Esophagus squamous epithelium (tissue), 5 donors: ENCODE data around the gene PI4K2A. TPM values are rescaled to one million over a fixed set of nuclear protein-coding genes. Genes with fewer than 3 reads are reported as not detected.

Source experiments
- DNase-seq: peaks from one replicate; lab custom pipeline; 2025; lab: John Stamatoyannopoulos, UW
- H3K27ac ChIP-seq, 4 donors: fragments of 200-600 bp; sonication (generic); one replicate each; pipeline ENCODE4 v1.5.1; 2016 to 2019; ENCODE audit warnings: mild to moderate bottlenecking in 1 of 4
- H3K27me3 ChIP-seq, 4 donors: fragments of 200-600 bp; sonication (generic); 1 replicate in 3 of 4; 2 replicates in 1 of 4; pipeline versions ENCODE4 v1.5.1 to v1.6.0; 2017 to 2021; ENCODE audit warnings: antibody characterized with exemption in 1 of 4
- H3K36me3 ChIP-seq, 3 donors: fragments of 200-600 bp; sonication (generic); one replicate each; pipeline ENCODE4 v1.5.1; 2016 to 2019
- H3K4me1 ChIP-seq, 3 donors: fragments of 200-600 bp; sonication (generic); one replicate each; pipeline ENCODE4 v1.5.1; 2017 to 2019
- H3K4me3 ChIP-seq, 4 donors: fragments of 200-600 bp; sonication (generic); 1 replicate in 3 of 4; 2 replicates in 1 of 4; pipeline ENCODE4 v1.5.1; 2016 to 2019; ENCODE audit warnings: mild to moderate bottlenecking in 2 of 4, moderate library complexity in 1 of 4
- H3K9me3 ChIP-seq, 3 donors: fragments of 200-600 bp; sonication (generic); one replicate each; pipeline ENCODE4 v1.5.1; 2016 to 2019
- POLR2A ChIP-seq, 4 donors: fragments of 450-650 bp; IDR thresholded peaks; one replicate each; pipeline ENCODE4 v1.6.1; 2017; ENCODE audit warnings: antibody characterized with exemption in 4 of 4, mild to moderate bottlenecking in 4 of 4, moderate library complexity in 3 of 4
- WGBS, 2 donors: methylation state at CpG; one replicate each; pipeline ENCODE4 v1.1.5; 2018; 5-methylcytosine and 5-hydroxymethylcytosine counted together
- intact Hi-C: fragments of 100-400 bp; cut with DNase I; formaldehyde crosslinking; loops from one replicate; pipeline ENCODE4 v1.15.0; 2022
- total RNA-seq, 4 donors: library from RNA; depleted of rRNA; stranded (reverse); fragments of >200 nt; gene quantifications; one replicate each; pipeline ENCODE4 v1.1.0, GENCODE V29; 2016
- TF ChIP-seq, protein P1 (sequence below), 6 experiments: fragments of 450-650 bp in 4 of 6; fragments of 200-600 bp in 2 of 6; sonication (generic) in 2 of 6; IDR thresholded peaks; one replicate each; pipeline ENCODE4 v1.5.1; 2016 to 2019; ENCODE audit warnings: antibody characterized with exemption in 6 of 6, mild to moderate bottlenecking in 4 of 6, moderate library complexity in 4 of 6
- donor health status: DM: yes; HTN: yes; CAD: no.

Gene PI4K2A
- total RNA-seq, 4 donors from 2014 or later: 14.0 to 29.3 (median 19.6) TPM

DNA sequence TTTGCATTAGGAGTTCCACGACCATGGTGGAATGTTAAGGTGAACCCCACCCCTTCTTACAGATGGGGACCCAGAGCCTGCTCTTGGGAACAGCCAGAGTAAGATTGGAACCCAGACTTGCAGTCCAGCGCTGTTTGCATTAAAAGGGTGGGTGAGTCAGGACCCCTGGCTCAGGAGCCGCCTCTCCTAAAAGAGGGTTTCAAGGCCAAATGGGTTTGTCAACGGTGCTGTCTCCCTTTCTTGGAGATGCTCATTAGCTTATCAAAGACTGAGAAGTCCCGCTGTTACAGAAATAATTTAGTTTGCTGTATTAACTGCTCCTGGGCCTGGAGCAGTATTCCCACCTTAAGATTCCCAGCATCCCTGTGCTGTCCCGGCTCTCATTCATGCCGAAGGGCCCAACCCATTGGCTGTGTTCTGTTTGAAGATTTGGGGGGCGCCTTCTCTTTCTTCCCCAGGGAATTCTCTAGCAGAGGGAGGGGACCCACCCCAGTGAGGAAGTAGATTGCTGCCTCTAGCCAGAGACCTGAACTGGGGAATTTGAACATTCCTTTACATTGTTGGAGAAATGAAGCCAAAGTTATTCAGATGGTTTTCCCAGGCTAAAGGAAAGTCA is 74.9 kb downstream of the PI4K2A start:
- 17 to 34% methylated on average over 1 to 6 of the region's 8 CpGs for WGBS, 2 donors
- TF ChIP-seq, protein P1, sequence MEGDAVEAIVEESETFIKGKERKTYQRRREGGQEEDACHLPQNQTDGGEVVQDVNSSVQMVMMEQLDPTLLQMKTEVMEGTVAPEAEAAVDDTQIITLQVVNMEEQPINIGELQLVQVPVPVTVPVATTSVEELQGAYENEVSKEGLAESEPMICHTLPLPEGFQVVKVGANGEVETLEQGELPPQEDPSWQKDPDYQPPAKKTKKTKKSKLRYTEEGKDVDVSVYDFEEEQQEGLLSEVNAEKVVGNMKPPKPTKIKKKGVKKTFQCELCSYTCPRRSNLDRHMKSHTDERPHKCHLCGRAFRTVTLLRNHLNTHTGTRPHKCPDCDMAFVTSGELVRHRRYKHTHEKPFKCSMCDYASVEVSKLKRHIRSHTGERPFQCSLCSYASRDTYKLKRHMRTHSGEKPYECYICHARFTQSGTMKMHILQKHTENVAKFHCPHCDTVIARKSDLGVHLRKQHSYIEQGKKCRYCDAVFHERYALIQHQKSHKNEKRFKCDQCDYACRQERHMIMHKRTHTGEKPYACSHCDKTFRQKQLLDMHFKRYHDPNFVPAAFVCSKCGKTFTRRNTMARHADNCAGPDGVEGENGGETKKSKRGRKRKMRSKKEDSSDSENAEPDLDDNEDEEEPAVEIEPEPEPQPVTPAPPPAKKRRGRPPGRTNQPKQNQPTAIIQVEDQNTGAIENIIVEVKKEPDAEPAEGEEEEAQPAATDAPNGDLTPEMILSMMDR (IDR thresholded peaks at IDR 0.05): no peak
- TF ChIP-seq POLR2A (IDR thresholded peaks at IDR 0.05): no peak
- DNase-seq: no peak
- Histone ChIP-seq H3K4me3 (peak overlapping the region; percentile 46 to 87 (median 62)), H3K9me3 (no peaks in the 10 kb centered on the region), H3K36me3 (peaks cover 0 to 12% (median 0%) of the 10 kb centered on the region in 3 donors), H3K27me3 (peaks cover 0 to 86% (median 0%) of the 10 kb centered on the region in 4 donors), H3K27ac (peak overlapping the region; percentile 88 to 97 (median 94)), H3K4me1 (peaks cover 8 to 88% (median 55%) of the 10 kb centered on the region in 3 donors)
- intact Hi-C loops: no loop called here

DNA sequence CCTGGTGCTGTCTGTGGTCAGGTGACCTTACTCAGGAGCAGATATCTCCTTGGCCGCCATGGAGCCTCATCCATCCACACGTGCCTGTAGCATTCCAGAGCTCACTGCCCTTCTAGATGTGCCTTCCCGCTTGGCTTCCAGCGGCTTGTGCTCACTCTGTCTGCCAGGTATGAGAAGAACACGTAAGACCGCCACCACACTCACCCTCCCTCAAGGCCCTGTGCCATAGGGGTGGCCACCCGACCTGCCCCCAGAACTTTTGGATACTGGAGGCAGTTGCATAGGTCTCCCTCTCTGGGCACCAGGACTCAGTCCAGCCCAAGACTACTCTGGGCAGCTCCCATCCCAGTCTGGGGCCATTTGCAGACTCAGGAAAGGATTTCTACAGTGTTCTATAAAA is 77.2 kb downstream of the PI4K2A start:
- TF ChIP-seq, protein P1 (IDR thresholded peaks at IDR 0.05): no peak
- no peak for TF ChIP-seq POLR2A (IDR thresholded peaks at IDR 0.05)
- peak overlapping the region; percentile 68 to 92 (median 82) for H3K27ac ChIP-seq
- peaks cover 0 to 78% (median 0%) of the 10 kb centered on the region in 4 donors for H3K27me3 ChIP-seq
- H3K4me3 ChIP-seq: no peak overlapping the region
- no peaks in the 10 kb centered on the region for H3K9me3 ChIP-seq
- H3K4me1 ChIP-seq: peaks cover 8 to 75% (median 48%) of the 10 kb centered on the region in 3 donors
- DNase-seq: no peak
- intact Hi-C loops: no loop called here
- H3K36me3 ChIP-seq: peaks cover 0 to 12% (median 0%) of the 10 kb centered on the region in 3 donors
- 88 to 92% methylated on average over 6 to 7 of the region's 7 CpGs for WGBS, 2 donors

DNA sequence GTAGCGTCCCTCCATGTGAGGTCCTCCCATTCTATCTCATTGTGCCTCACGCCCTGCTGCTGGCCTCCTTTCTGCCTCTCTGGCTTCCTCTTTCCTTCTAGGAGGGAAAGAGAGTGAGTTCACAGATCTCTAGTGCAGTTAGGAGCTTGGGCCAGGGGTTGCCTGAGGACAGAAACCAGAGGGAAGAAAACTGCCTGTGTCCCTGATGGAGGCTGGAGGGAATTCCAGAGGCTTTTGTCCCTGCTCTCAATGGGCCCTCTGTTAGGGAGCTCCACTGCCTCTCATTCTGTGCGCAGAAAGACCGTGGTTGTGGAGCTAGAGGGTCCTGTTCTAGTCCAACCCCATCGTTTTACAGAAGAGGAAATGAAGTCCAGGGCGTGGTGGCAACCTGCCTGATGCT is 77.7 kb downstream of the PI4K2A start:
- Histone ChIP-seq H3K27ac (peak overlapping the region; percentile 68 to 92 (median 82)), H3K27me3 (peaks cover 0 to 77% (median 0%) of the 10 kb centered on the region in 4 donors), H3K4me1 (peaks cover 8 to 70% (median 42%) of the 10 kb centered on the region in 3 donors), H3K4me3 (peak overlapping the region in 1 of 4 donors; percentile 31), H3K9me3 (no peaks in the 10 kb centered on the region), H3K36me3 (peaks cover 0 to 12% (median 0%) of the 10 kb centered on the region in 3 donors)
- DNase-seq: no peak
- intact Hi-C loops: no loop called here
- 33 to 56% methylated on average over 5 to 6 of the region's 6 CpGs for WGBS, 2 donors
- TF ChIP-seq POLR2A (IDR thresholded peaks at IDR 0.05): no peak
- TF ChIP-seq, protein P1 (IDR thresholded peaks at IDR 0.05): no peak

DNA sequence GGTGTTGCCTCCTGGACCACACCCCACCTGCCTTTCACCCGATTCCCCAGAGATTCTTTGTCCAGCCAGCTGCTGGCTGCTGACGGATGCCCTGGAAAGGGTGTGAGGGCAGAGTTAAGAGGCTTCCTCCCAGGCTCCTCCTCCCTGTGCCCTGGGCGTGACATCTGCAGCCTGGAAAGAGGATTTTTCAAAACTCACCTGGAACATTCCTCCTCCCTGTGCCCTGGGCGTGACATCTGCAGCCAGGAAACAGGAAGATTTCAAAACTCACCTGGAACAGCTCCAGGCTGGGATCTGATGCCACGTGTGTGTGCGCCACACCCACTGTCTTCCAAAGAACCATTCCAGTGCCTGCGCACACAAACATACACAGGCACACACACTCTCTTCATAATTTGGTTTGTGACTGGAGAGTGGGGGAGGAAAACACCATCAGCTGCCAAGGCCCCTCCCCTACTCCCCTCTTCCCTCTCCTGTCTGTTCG is 78.2 kb downstream of the PI4K2A start:
- intact Hi-C loops: no loop called here
- peak overlapping the region in 1 of 4 donors; percentile 31 for H3K4me3 ChIP-seq

More for the DNA sequence above, 78.2 kb downstream of the PI4K2A start:
- H3K9me3 ChIP-seq: no peaks in the 10 kb centered on the region
- peaks cover 8 to 65% (median 40%) of the 10 kb centered on the region in 3 donors for H3K4me1 ChIP-seq
- DNase-seq: peak; percentile 9
- 6 to 9% methylated on average over 4 to 5 of the region's 8 CpGs for WGBS, 2 donors
- peaks cover 0 to 73% (median 0%) of the 10 kb centered on the region in 4 donors for H3K27me3 ChIP-seq
- peaks cover 0 to 12% (median 0%) of the 10 kb centered on the region in 3 donors for H3K36me3 ChIP-seq
- H3K27ac ChIP-seq: peak overlapping the region; percentile 68 to 92 (median 82)
- peak in 1 of 4 donors; percentile 27 for TF ChIP-seq POLR2A (IDR thresholded peaks at IDR 0.05)
- TF ChIP-seq, protein P1 (IDR thresholded peaks at IDR 0.05): no peak
